ENCODE data around the gene KCP. TPM values are rescaled to one million over a fixed set of nuclear protein-coding genes. Genes with fewer than 3 reads are reported as not detected.
A peak's percentile ranks its signal among the peaks of the same experiment; 100 is the strongest.

KCP gene
- total and polyA plus RNA-seq, 2 of the 13 experiments (the other 11 are each of a cell fraction or from before 2014, with no cell fraction given) = 0.37 to 1.0 TPM

DNA sequence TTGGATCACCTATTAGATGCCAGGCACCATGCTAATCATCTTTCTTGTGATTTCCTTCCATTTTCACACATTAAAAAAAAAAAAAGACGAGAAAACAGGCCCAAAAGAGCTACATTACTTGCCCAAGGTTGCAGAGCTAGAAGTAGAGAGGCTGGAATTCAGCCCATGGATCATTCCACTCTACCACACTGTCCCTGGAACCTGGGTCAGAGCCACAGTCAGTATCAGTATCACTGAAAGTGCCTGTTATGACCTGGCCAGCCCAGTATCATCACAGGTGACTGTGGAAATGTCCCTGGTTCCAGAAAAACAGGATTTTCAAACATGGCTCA is 83.6 kb downstream of the KCP start:
- DNase-seq (ENCODE audit: low spot score) = no peak
- Histone ChIP-seq H4K20me1 (ENCODE audit: insufficient read depth, low read length) (no peaks in the 10 kb centered on the region), H3K9me3 (ENCODE audit: low read length) (no peaks in the 10 kb centered on the region), H3K9ac (ENCODE audit: insufficient read depth, low read depth, low read length) (no peak overlapping the region), H3K4me2 (ENCODE audit: low read depth, low read length) (peak overlapping the region; percentile 82), H3K27ac (ENCODE audit: extremely low read length, insufficient read depth, low read length) (no peak overlapping the region), H3K4me3 (replicated peaks in 1 of 3; ENCODE audit: insufficient read depth in 1 of 3, low read depth in 2 of 3, low read length in 3 of 3) (peak overlapping the region in 1 of 3 experiments; percentile 53; a peak in 1 of 6 replicates), H2AFZ (ENCODE audit: low read length) (no peak overlapping the region), H3K79me2 (ENCODE audit: insufficient read depth, low read length) (no peaks in the 10 kb centered on the region), H3K27me3 (ENCODE audit: control insufficient read depth in 1 of 2, insufficient read depth in 2 of 2, low read length in 2 of 2) (peaks cover 0 to 16% of the 10 kb centered on the region in 2 experiments; a peak in 3 of 5 replicates), H3K36me3 (replicated peaks in 1 of 2; ENCODE audit: control insufficient read depth in 1 of 2, insufficient read depth in 2 of 2, low read length in 2 of 2) (no peaks in the 10 kb centered on the region), H3K4me1 (ENCODE audit: insufficient read depth, low read length) (peaks cover 30% of the 10 kb centered on the region)
- no peak for FAIRE-seq
- intact Hi-C loops (cut with micrococcal nuclease; ENCODE audit: unreplicated experiment) (no loop called here), in situ Hi-C loops (cut with HindIII; ENCODE audit: extremely low pct_ligation_motif_present, low pct_unique_long_range_greater_than_20kb) (no loop called here)
- BruUV-seq (replicated peaks) = no TSS peak
- ATAC-seq = no peak
- ChIA-PET CTCF (ENCODE audit: low intra/inter-chr PET ratio, low total read pairs) (no interaction called here), POLR2A (interaction anchor here (2.1 kb wide), 1 partner anchor 36 kb away, joined by 7 read pairs; the partner anchor contains the start of gene ATP6V1F)
- TF ChIP-seq SYNCRIP (IDR thresholded peaks at IDR 0.05; ENCODE audit: insufficient read depth, low read depth, low read length) (no peak), TBX2 (CRISPR knock-in tag; IDR thresholded peaks at IDR 0.05; ENCODE audit: borderline replicate concordance) (no peak), REL (CRISPR knock-in tag; conservative IDR thresholded peaks at IDR 0.05) (no peak), RBFOX2 (IDR thresholded peaks at IDR 0.05; ENCODE audit: low read depth, low read length) (no peak), POGZ (CRISPR knock-in tag; IDR thresholded peaks at IDR 0.05) (no peak), PCBP1 (IDR thresholded peaks at IDR 0.05; ENCODE audit: borderline replicate concordance, low read depth, low read length) (no peak), ZNF879 (CRISPR knock-in tag; IDR thresholded peaks at IDR 0.05) (no peak), FOSL1 (CRISPR knock-in tag; IDR thresholded peaks at IDR 0.05; ENCODE audit: borderline replicate concordance) (no peak), ZNF3 (CRISPR knock-in tag; IDR thresholded peaks at IDR 0.05) (no peak), ZNF792 (CRISPR knock-in tag; IDR thresholded peaks at IDR 0.05) (no peak), MIER2 (CRISPR knock-in tag; IDR thresholded peaks at IDR 0.05) (no peak), ZNF589 (CRISPR knock-in tag; conservative IDR thresholded peaks at IDR 0.05) (no peak), ZNF451 (CRISPR knock-in tag; IDR thresholded peaks at IDR 0.05) (no peak), ZNF737 (CRISPR knock-in tag; IDR thresholded peaks at IDR 0.05; ENCODE audit: borderline replicate concordance) (no peak)
- TF ChIP-seq, protein P1, sequence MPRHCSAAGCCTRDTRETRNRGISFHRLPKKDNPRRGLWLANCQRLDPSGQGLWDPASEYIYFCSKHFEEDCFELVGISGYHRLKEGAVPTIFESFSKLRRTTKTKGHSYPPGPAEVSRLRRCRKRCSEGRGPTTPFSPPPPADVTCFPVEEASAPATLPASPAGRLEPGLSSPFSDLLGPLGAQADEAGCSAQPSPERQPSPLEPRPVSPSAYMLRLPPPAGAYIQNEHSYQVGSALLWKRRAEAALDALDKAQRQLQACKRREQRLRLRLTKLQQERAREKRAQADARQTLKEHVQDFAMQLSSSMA (CRISPR knock-in tag; IDR thresholded peaks at IDR 0.05) = no peak
- TF ChIP-seq, protein P2, sequence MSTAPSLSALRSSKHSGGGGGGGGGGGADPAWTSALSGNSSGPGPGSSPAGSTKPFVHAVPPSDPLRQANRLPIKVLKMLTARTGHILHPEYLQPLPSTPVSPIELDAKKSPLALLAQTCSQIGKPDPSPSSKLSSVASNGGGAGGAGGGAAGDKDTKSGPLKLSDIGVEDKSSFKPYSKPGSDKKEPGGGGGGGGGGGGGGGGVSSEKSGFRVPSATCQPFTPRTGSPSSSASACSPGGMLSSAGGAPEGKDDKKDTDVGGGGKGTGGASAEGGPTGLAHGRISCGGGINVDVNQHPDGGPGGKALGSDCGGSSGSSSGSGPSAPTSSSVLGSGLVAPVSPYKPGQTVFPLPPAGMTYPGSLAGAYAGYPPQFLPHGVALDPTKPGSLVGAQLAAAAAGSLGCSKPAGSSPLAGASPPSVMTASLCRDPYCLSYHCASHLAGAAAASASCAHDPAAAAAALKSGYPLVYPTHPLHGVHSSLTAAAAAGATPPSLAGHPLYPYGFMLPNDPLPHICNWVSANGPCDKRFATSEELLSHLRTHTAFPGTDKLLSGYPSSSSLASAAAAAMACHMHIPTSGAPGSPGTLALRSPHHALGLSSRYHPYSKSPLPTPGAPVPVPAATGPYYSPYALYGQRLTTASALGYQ (CRISPR knock-in tag; IDR thresholded peaks at IDR 0.05) = no peak
- TF ChIP-seq, protein P3, sequence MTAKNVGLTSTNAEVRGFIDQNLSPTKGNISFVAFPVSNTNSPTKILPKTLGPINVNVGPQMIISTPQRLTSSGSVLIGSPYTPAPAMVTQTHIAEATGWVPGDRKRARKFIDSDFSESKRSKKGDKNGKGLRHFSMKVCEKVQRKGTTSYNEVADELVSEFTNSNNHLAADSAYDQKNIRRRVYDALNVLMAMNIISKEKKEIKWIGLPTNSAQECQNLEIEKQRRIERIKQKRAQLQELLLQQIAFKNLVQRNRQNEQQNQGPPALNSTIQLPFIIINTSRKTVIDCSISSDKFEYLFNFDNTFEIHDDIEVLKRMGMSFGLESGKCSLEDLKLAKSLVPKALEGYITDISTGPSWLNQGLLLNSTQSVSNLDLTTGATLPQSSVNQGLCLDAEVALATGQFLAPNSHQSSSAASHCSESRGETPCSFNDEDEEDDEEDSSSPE (CRISPR knock-in tag; IDR thresholded peaks at IDR 0.05) = no peak
- TF ChIP-seq, protein P4, sequence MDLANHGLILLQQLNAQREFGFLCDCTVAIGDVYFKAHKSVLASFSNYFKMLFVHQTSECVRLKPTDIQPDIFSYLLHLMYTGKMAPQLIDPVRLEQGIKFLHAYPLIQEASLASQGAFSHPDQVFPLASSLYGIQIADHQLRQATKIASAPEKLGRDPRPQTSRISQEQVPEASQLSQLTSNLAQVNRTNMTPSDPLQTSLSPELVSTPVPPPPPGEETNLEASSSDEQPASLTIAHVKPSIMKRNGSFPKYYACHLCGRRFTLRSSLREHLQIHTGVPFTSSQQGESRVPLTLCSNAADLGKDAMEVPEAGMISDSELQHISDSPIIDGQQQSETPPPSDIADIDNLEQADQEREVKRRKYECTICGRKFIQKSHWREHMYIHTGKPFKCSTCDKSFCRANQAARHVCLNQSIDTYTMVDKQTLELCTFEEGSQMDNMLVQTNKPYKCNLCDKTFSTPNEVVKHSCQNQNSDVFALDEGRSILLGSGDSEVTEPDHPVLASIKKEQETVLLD (CRISPR knock-in tag; IDR thresholded peaks at IDR 0.05; ENCODE audit: low read depth) = no peak
- TF ChIP-seq, protein P5, sequence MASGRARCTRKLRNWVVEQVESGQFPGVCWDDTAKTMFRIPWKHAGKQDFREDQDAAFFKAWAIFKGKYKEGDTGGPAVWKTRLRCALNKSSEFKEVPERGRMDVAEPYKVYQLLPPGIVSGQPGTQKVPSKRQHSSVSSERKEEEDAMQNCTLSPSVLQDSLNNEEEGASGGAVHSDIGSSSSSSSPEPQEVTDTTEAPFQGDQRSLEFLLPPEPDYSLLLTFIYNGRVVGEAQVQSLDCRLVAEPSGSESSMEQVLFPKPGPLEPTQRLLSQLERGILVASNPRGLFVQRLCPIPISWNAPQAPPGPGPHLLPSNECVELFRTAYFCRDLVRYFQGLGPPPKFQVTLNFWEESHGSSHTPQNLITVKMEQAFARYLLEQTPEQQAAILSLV (CRISPR knock-in tag; IDR thresholded peaks at IDR 0.05; ENCODE audit: borderline replicate concordance) = no peak
- 15% methylated on average over 1 of the region's 1 CpG for WGBS (ENCODE audit: low lambda C conversion rate)
